Heart right ventricle (tissue), 16 donors: Measurements from ENCODE around the gene C3. TPM values are rescaled to one million over a fixed set of nuclear protein-coding genes. Genes with fewer than 3 reads are reported as not detected.
A peak's percentile ranks its signal among the peaks of the same experiment; 100 is the strongest.

Source experiments
- ATAC-seq, 8 donors: fragments of 200-7000 bp; cut with Tn5 transposase; one replicate each; pipeline ENCODE4 v1.9.1; 2020; ENCODE audit warnings: mild to moderate bottlenecking in 8 of 8, moderate library complexity in 8 of 8, moderate number of reproducible peaks in 1 of 8
- DNase-seq, 2 donors: peaks; one replicate each; pipeline ENCODE4 v3.0.0-alpha.2; 2020
- H3K27ac ChIP-seq, 10 donors: fragments of 200-600 bp; sonication (generic) in 2 of 10; one replicate each; pipeline versions ENCODE4 v1.5.0 to v1.8.0; 2020 to 2022; ENCODE audit warnings: mild to moderate bottlenecking in 3 of 10
- H3K27me3 ChIP-seq, 7 donors: fragments of 200-600 bp; one replicate each; pipeline ENCODE4 v1.8.0; 2021 to 2022; ENCODE audit warnings: mild to moderate bottlenecking in 2 of 7
- H3K36me3 ChIP-seq, 9 donors: fragments of 200-600 bp; sonication (generic) in 1 of 9; one replicate each; pipeline versions ENCODE4 v1.5.0 to v1.8.0; 2020 to 2022; ENCODE audit warnings: mild to moderate bottlenecking in 2 of 9
- H3K4me1 ChIP-seq, 9 donors: fragments of 200-600 bp; sonication (generic) in 1 of 9; one replicate each; pipeline versions ENCODE4 v1.5.0 to v1.8.0; 2020 to 2022; ENCODE audit warnings: mild to moderate bottlenecking in 4 of 9
- H3K4me3 ChIP-seq, 10 donors: fragments of 200-600 bp; sonication (generic) in 2 of 10; one replicate each; pipeline versions ENCODE4 v1.5.0 to v1.8.0; 2020 to 2022; ENCODE audit warnings: mild to moderate bottlenecking in 7 of 10, moderate library complexity in 2 of 10
- H3K9me3 ChIP-seq, 11 donors: fragments of 200-600 bp in 10 of 11; sonication (generic) in 2 of 11; one replicate each; pipeline versions ENCODE4 v1.5.0 to v1.8.0; 2013 to 2022; ENCODE audit warnings: mild to moderate bottlenecking in 2 of 11, control low read depth in 1 of 11, moderate library complexity in 1 of 11
- WGBS, 2 donors: extraction: QIAGEN DNeasy Blood & Tissue Kit; methylation state at CpG; one replicate each; pipeline ENCODE4 v1.1.7; 2013; ENCODE audit warnings: inconsistent platforms in 1 of 2; 5-methylcytosine and 5-hydroxymethylcytosine counted together
- intact Hi-C, 10 donors: fragments of 100-400 bp; cut with DNase I; formaldehyde crosslinking; loops; one replicate each; pipeline versions ENCODE4 v1.11.1 to v1.14.2; 2022
- polyA plus RNA-seq, 2 donors: library from polyadenylated mRNA; stranded (reverse); fragments of 200-250 nt; gene quantifications; one replicate each; pipeline ENCODE4 v1.2.3, GENCODE V29; 2013
- total RNA-seq, 10 donors: library from RNA; stranded (reverse); fragmentation: NEBNext Ultra II Directional in 3 of 10; extraction: Animal tissue kit (Norgen Biotek cat#: 25700) in 3 of 10; gene quantifications; one replicate each; pipeline versions ENCODE4 v1.2.1 to v1.2.4, GENCODE V29; 2021 to 2023
- TF ChIP-seq, protein P1 (sequence below), 9 donors: fragments of 200-600 bp; sonication (generic) in 2 of 9; IDR thresholded peaks; one replicate each; pipeline versions ENCODE4 v1.5.0 to v1.8.0; 2021 to 2022; ENCODE audit warnings: antibody characterized with exemption in 9 of 9, mild to moderate bottlenecking in 5 of 9, moderate library complexity in 1 of 9
- donor health status: Arrhythmogenic right ventricular cardiomyopathy.
- donor health status: ischemic (EF 13 %, LVEDD 7.1; RV severe dilation, severe dysfunction).
- donor health status: healthy with polysubstance abuse.
- donor health status: DM: no; HTN: yes; CAD: no.
- donor health status: DM: no; HTN: no; CAD: no.
- donor health status: ischemic (EF 25% LVEDD 6.9; RV normal size, moderate dysfunction).
- donor health status: ischemic (EF 25% LVEDD 5.7; RV mildly dilated, moderate dysfunction).
- donor health status: healthy.
- donor health status: DM: yes; HTN: yes; CAD: no.
- donor health status: Ischemic cardiomyopathy.
- donor health status: ischemic (EF 35%, LVEDD 5.7; RV mildly dilated, moderate dysfunction).
- donor health status: nonischemic (EF 11% LVEDD 7.7; RV severe dilation, severe dysfunction).
- donor health status: DM: yes; HTN: yes; CAD: no.
- donor health status: PGD.
- donor health status: ischemic (EF 29% LVEDD 5.4; RV normal size, mild dysfunction).
- donor health status: nonischemic (EF 23%, LVEDD 6.1; RV moderate dilation, normal function).

C3 gene
- total and polyA plus RNA-seq, 12 donors, result 23.0 to 475 (median 170) TPM

DNA sequence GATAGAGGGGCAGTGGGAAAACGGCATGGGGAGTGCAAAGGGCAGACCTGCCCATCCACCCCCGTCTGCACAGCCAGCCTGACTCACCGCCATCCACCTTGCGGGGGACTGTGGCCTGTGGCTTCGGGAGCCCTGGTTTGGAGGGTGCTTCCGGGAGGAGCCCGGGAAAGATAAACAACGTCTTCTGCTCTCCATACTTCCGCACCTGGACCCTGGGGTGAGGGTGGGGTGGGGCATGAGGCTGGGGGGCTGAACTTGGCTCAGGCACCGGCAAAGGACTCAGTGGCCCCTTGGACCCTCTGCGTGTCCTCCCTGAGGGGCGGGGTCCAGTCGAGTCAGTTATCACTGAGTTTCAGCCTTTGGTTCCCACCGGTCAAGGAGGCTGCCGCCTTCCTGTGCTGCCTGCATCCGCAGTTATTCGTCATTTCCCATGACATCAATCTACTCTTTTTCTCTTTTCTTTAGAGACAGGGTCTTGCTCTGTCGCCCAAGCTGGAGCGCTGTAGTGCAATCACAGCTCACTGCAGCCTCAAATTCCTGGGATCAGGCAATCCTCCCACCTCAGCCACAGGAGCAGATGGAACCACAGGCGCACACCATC is 13.7 kb upstream of the C3 start:
- ATAC-seq (no peak), DNase-seq (no peak)
- Histone ChIP-seq H3K27ac (no peak overlapping the region), H3K9me3 (no peaks in the 10 kb centered on the region), H3K4me1 (peaks cover 12 to 35% (median 26%) of the 10 kb centered on the region in 9 donors), H3K36me3 (peaks cover 0 to 45% (median 9%) of the 10 kb centered on the region in 9 donors), H3K27me3 (no peaks in the 10 kb centered on the region), H3K4me3 (no peak overlapping the region)
- TF ChIP-seq, protein P1, sequence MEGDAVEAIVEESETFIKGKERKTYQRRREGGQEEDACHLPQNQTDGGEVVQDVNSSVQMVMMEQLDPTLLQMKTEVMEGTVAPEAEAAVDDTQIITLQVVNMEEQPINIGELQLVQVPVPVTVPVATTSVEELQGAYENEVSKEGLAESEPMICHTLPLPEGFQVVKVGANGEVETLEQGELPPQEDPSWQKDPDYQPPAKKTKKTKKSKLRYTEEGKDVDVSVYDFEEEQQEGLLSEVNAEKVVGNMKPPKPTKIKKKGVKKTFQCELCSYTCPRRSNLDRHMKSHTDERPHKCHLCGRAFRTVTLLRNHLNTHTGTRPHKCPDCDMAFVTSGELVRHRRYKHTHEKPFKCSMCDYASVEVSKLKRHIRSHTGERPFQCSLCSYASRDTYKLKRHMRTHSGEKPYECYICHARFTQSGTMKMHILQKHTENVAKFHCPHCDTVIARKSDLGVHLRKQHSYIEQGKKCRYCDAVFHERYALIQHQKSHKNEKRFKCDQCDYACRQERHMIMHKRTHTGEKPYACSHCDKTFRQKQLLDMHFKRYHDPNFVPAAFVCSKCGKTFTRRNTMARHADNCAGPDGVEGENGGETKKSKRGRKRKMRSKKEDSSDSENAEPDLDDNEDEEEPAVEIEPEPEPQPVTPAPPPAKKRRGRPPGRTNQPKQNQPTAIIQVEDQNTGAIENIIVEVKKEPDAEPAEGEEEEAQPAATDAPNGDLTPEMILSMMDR (IDR thresholded peaks at IDR 0.05), result no peak
- intact Hi-C loops, result loop anchor here in 5 of 10 donors (10.0 kb wide), 5 partner anchors 99 to 661 kb away; partner anchors contain the start of genes ALKBH7 (in 1 of the 5), PSPN (in 1 of the 5) and ZNF557 (in 1 of the 5)
- 65 to 69% methylated on average over 20 of the region's 20 CpGs for WGBS, 2 donors

DNA sequence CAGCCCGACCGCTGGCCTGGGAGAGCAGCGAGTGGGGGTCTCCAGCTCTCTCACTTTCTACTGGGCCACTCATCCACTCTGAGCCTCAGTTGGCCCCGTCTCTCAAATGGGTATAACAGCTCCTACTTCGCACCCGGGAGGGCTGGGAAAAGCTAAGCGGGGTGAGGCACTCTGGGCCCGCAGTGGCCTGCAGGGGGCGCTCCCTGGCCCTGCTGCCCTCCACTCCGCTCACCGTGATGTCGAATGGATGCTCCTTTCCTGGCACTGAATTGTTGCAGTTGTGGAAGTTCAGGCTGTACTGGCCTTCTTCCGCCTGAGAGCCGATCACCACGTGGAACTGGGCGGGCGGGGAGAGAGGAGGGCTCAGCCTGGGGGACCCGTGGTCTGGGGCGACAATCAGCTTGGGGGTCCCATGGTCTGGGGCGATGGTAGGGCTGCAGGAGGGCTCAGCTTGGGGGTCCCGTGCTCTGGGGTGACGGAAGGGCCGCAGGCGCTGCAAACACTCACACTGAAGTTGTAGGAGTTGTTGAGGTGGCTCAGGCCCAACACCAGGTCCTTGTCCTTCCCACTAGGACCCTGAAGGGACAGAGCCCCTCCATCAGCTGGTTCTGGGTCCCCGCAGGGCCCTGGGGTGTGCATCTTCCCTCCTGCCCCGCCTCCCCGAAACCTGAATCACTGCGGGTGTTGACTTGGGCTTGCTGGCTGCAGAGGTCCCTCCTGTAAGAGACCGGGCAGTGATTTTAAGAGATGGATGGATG is 13.1 kb upstream of the C3 start:
- no peaks in the 10 kb centered on the region for H3K9me3 ChIP-seq
- no peak for DNase-seq
- ATAC-seq, result no peak

DNA sequence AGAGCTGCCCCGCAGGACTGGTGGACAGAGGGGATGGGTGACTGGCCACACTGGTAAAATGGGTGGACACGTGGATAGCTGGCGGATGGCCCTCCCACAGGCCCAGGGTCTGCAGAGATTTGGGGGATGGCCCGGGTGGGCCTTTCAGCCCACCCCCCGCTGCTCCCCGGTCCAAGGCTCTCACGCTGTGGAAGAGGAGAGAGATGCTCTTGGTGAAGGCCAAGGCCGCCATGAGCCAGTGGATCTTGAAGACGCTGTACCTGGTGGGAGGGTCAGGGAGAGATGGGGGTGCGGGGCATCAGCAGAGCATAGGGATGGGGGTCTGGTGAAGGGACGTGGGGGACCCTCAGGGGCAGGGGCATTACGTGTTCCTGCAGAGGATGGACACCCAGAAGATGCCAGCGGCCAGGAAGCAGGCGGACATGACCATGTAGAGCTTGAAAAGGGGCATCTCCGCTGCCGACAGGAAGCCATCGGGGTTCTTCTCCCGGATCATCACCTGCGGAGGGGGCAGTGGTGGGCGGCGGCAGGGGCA is 12.4 kb upstream of the C3 start:
- no peaks in the 10 kb centered on the region for H3K27me3 ChIP-seq
- peaks cover under 1 to 35% (median 13%) of the 10 kb centered on the region in 9 donors for H3K4me1 ChIP-seq
- no peak for DNase-seq
- intact Hi-C loops, result loop anchor here in 5 of 10 donors (10.0 kb wide), 5 partner anchors 98 to 662 kb away; partner anchors contain the start of genes ALKBH7 (in 1 of the 5), PSPN (in 1 of the 5) and ZNF557 (in 1 of the 5)
- no peaks in the 10 kb centered on the region for H3K9me3 ChIP-seq
- 92% methylated on average over 21 of the region's 21 CpGs for WGBS, 2 donors
- no peak overlapping the region for H3K27ac ChIP-seq
- H3K4me3 ChIP-seq, result no peak overlapping the region
- H3K36me3 ChIP-seq, result peaks cover 0 to 45% (median 9%) of the 10 kb centered on the region in 9 donors
- no peak for ATAC-seq
- TF ChIP-seq, protein P1 (IDR thresholded peaks at IDR 0.05), result no peak

More for the DNA sequence above, 13.1 kb upstream of the C3 start:
- TF ChIP-seq, protein P1 (IDR thresholded peaks at IDR 0.05), result peak in 5 of 9 donors; percentile 5 to 45 (median 20)
- Histone ChIP-seq H3K36me3 (peaks cover 0 to 45% (median 9%) of the 10 kb centered on the region in 9 donors), H3K27ac (no peak overlapping the region), H3K27me3 (no peaks in the 10 kb centered on the region), H3K4me3 (no peak overlapping the region), H3K4me1 (peaks cover 5 to 35% (median 19%) of the 10 kb centered on the region in 9 donors)
- intact Hi-C loops, result loop anchor here in 5 of 10 donors (10.0 kb wide), 5 partner anchors 99 to 661 kb away; partner anchors contain the start of genes ALKBH7 (in 1 of the 5), PSPN (in 1 of the 5) and ZNF557 (in 1 of the 5)
- 88 to 95% methylated on average over 29 of the region's 29 CpGs for WGBS, 2 donors

DNA sequence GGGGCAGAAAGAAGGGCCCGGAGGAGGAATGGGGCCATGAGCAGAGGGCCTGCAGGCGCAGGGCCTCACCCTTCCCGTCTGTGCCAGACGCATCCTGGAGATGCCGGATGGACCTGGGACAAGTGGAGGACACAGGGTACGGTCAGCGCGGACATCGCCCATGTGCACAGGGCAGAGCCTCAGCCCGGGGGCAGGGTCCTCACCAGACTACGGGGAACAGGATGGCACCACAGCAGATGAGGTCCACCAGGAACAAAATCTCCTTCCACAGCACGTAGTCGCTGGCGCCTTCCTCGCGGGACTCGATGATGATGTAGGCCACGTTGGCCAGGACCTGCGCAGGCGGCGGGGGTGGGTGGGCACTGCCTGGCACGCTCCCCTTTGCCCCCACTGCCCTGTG is 11.4 kb upstream of the C3 start:
- TF ChIP-seq, protein P1 (IDR thresholded peaks at IDR 0.05), result no peak
- intact Hi-C loops, result loop anchor here in 5 of 10 donors (10.0 kb wide), 5 partner anchors 97 to 663 kb away; partner anchors contain the start of genes ALKBH7 (in 1 of the 5), PSPN (in 1 of the 5) and ZNF557 (in 1 of the 5)
- Histone ChIP-seq H3K36me3 (peaks cover 0 to 45% (median 9%) of the 10 kb centered on the region in 9 donors), H3K4me1 (peaks cover 0 to 36% (median 12%) of the 10 kb centered on the region in 9 donors), H3K27me3 (no peaks in the 10 kb centered on the region), H3K27ac (no peak overlapping the region), H3K9me3 (no peaks in the 10 kb centered on the region), H3K4me3 (no peak overlapping the region)
- WGBS, 2 donors, result 89 to 91% methylated on average over 22 of the region's 22 CpGs
- DNase-seq, result no peak
- no peak for ATAC-seq
